HG02588 (cell line): Measurements from ENCODE around the gene TSSC4.

ENCODE experiments used
- ATAC-seq: cut with Tn5 transposase; IDR thresholded peaks from one replicate; pipeline ENCODE4 v1.9.1; 2021; ENCODE audit warnings: mild to moderate bottlenecking, moderate library complexity; ENCODE audit not compliant: unreplicated experiment

TSSC4 gene

GRCh38 chr11:2398664-2399355 is 1.7 kb upstream of the TSSC4 start:
- ATAC-seq, result no peak

GRCh38 chr11:2399488-2400068 is 972 bp upstream of the TSSC4 start:
- no peak for ATAC-seq

- ATAC-seq, result no peak
Measured at GRCh38 chr11:2400762-2401435, 349 bp downstream of the TSSC4 start.

- no peak for ATAC-seq
Measured at GRCh38 chr11:2401436-2401984, 960 bp downstream of the TSSC4 start.

- no peak for ATAC-seq
Measured at GRCh38 chr11:2402106-2402505, 1.6 kb downstream of the TSSC4 start.

GRCh38 chr11:2402890-2403645 is 2.5 kb downstream of the TSSC4 start:
- no peak for ATAC-seq

- ATAC-seq, result no peak
Measured at GRCh38 chr11:2404735-2405196, 4.2 kb downstream of the TSSC4 start.

- no peak for ATAC-seq
Measured at GRCh38 chr11:2406451-2406850, 5.9 kb downstream of the TSSC4 start.

GRCh38 chr11:2406878-2407410 is 6.4 kb downstream of the TSSC4 start:
- no peak for ATAC-seq

- ATAC-seq, result no peak
Measured at GRCh38 chr11:2408671-2409070, 8.1 kb downstream of the TSSC4 start.

GRCh38 chr11:2409126-2409525 is 8.6 kb downstream of the TSSC4 start:
- ATAC-seq, result no peak

GRCh38 chr11:2409611-2410468 is 9.3 kb downstream of the TSSC4 start:
- ATAC-seq, result no peak

GRCh38 chr11:2410616-2411015 is 10.1 kb downstream of the TSSC4 start:
- no peak for ATAC-seq

- ATAC-seq, result no peak
Measured at GRCh38 chr11:2411446-2412305, 11.1 kb downstream of the TSSC4 start.

- ATAC-seq, result no peak
Measured at GRCh38 chr11:2412323-2412722, 11.8 kb downstream of the TSSC4 start.

GRCh38 chr11:2413742-2414579 is 13.4 kb downstream of the TSSC4 start:
- ATAC-seq, result no peak

- no peak for ATAC-seq
Measured at GRCh38 chr11:2414616-2415015, 14.1 kb downstream of the TSSC4 start.

- ATAC-seq, result no peak
Measured at GRCh38 chr11:2415171-2415570, 14.6 kb downstream of the TSSC4 start.
